GM19025 (cell line): ENCODE results near the gene SLC35B2.
A peak's percentile ranks its signal among the peaks of the same experiment; 100 is the strongest.

Experiments
- ATAC-seq: cut with Tn5 transposase; IDR thresholded peaks from one replicate; pipeline ENCODE4 v1.9.1; 2021; ENCODE audit warnings: mild to moderate bottlenecking, low read depth, moderate library complexity; ENCODE audit not compliant: unreplicated experiment

Gene SLC35B2

DNA sequence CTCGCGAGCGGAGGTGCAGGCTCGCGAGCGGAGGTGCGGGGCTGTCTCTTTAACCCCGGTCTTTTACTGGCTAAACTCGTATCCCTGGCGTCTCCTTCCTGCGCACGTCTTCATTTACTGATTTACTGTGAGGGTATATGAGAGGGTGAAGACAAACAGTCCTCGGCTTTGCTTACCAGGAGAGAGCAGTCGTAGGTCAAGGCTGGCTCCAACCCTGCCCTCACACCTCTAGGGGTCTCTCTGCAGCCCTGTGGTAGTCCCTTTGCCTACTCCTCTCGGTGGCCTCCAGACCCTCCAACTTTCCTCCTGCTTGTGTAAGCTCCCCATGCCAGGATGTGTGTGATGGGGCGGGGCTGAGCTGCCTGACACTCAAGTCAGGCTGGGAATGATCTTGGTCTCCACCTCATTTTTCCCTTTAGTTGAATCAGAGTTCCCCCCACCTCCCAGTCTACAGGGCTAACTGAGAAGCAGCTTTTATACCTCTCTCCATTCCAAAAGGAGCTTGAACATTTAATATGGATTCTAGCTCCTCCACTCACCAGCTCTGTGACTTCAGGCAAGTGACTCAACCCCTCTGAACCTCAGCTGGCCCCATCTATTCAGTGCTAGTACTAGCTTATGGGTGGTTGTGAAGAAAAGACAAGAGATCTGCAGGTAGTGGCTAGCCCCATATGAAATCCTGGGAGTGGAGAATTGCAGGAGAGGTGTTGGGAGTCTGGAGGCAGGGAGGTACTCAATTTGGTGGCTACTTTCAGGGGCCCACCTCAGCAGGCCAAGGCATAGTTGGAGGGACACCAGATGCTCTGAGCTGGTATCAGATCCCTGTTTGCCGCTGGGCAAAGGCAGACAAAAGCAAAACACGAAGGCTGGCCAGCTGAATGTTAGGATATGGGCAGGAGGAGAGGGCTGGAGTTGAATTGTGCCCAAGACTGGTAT, 33.0 kb downstream of the SLC35B2 start:
- ATAC-seq, result no peak

DNA sequence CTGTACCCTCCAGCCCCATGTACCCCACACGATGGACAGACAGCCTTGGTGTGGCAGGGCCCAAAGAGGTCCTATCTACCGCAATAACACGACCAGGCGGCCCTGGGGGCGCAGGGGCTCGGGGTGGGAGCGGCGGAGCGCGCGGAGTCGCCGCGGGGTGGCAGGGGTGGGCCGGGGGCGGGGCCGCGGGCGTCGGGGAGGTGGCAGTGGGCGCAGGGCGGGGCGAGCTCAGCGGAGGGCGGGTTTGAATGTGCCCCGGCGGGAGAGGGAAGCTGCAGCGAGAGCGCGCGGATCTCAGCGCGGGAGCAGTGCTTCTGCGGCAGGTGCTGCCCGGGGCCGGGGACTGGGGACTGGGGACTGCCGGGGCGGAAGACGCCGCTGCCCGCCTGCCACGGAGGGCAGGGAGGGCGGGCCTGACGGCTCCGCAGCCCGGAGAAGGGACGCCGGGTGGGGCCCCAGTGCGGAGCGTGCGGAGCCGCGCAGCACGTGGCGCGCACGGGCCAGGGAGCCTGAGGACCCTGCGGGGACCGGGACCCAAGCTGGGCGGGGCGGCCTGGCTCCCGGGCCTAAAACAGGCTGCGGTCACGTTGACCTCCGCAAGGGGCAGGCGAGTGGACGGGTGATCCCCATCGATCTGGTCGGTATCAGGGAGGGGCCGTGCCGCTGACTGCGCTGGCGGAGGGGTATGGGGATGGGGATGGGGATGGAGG, 33.9 kb downstream of the SLC35B2 start, which contains the start of gene SLC29A1:
SLC29A1 (plus strand) TSS at position 277 of the 710 bp plus-strand sequence. CDS start 3,719 bp downstream, outside the sequence.
- peak; percentile 53 for ATAC-seq

DNA sequence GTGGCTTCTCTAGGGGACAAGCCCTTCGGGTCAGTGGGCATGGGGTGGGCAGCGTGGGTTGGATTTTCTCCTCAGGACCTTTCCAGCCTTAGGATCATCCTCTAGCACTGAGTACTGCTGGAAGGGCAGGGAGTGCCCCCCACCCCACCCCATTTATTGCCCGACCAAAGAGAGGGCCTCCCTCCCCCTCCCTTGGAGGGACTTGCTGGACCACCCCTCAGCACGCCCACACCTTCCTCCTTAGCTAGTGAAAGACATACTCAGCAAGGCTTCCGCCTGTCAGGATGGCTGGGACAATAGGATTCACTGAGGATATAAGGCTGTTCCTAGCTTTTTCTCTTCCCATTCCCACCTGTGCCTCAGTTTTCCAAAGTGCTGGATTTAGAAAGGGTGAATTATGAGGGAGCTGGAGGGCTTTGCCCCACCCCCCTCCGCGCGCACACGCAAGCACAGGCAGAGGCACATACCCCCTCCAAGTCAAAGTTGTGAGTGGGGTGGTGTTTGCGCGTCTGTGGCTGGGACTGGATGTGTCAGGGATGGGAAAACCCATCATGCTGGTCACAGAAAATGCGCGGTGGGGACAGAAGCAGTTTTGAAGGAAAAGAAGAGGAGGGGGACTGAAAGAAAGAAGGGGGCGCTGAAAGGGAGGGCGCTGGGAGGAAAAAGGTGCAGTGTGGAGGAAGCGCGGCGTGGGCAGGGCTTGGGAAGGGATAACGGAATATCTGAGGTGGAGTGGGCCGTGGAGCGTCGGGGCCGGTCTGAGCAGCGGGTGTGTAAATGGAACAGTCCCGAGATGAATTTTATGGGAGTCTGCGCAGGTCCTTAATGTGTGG, 34.6 kb downstream of the SLC35B2 start:
- peak; percentile 1 for ATAC-seq

DNA sequence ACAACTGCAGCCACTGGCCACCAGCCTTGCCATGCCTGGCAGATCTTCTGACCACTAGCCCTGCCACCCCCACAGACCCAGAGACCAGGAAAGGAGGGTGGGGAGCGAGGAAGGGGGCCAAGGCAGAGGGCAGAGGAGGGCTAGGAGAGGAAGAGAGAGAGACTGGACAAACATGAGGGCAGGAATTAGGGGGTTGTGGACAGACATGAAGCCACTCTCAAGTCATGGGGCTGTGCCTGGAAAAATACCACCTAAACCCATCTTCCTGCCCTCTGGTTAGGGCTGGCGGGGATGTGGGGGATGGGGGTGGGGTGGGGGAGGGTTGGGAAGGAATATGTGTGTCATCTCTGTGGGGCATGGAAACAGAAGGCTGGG, 35.4 kb downstream of the SLC35B2 start:
- ATAC-seq, result no peak

DNA sequence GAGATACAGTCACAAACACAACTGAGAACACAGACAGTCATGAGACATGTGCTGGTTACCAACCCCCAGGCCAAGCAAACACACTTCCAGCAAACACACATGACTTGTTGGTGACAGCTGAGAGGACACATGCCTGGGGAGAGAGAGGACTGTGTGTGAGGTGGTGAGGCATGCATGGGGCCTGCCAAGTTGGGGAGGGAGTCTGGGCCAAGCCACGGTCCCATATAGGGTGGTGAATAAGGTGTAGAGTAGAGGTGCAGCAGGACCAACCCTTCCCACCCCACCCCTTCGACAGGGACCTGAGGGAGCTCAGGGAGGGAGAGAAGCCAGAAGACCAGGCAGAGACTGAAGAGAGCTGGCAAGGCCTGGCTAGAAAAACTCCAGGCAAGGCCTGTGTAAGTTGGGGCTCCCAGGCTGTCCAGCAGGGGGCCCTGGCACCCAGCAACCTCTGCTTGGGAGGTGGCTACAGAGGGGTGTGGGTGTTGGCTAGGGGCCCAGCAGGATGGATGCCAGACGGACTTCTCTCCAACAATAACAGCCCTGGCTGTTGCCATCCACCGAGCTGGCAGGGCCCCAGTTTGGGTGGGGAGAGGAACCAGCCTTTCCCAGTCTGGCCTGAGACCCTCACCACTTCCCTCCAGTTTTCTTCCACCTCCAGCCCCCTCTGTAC, 35.9 kb downstream of the SLC35B2 start:
- peak; percentile 36 for ATAC-seq

DNA sequence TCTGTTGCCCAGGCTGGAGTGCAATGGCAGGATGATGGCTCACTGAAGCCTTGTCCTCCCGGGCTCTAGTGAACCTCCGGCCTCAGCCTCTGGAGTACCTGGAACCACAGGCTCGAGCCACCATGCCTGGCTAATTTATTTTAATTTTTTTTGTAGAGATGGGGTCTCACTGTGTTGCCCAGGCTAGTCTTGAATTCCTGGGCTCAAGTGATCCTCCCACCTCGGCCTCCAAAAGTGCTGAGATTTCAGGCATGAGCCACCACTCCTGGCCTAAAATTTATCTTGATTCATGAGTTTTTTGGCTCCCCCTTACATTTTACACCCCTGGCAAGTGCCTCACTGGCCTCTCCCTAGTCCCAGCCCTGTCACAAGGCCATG, 36.4 kb downstream of the SLC35B2 start:
- ATAC-seq, result no peak

DNA sequence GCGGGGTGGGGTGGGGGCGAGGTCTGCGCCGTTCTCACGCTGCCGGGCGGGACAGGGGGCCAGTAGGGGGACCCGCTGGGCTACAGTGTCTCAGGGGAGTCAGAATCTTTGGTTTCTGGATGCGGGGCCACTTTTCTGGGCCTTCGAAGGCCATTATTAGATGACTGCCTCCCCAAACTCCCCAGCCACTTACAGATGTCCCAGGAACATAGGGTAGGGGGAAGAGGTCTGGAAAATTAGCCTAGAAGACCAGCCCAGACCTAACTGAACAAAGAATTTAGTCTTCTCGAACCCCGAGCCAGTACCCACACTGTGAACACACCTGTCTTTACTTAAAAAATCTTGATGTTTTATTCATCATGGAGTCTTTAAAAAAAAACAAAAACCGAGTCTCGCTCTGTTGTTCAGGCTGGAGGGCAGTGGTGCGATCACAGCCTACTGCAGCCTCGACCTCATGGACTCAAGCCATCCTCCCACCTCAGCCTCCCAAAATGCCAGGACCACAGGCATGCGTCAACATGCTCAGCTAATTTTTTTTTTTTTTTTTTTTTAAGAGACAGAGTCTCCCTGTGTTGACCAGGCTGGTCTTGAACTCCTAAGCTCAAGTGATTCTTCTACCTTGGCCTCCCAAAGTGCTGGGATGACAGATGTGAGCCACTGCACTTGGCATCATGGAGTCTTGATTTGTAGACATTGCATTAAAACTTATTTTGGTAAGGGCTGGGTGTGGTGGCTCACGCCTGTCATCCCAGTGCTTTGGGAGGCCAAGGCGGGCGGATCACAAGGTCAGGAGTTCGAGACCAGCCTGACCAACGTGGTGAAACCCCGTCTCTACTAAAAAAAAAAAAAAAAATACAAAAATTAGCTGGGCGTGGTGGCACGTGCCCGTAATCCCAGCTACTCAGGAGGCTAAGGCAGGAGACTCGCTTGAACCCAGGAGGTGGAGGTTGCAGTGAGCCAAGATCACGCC, 37.2 kb downstream of the SLC35B2 start:
- no peak for ATAC-seq

DNA sequence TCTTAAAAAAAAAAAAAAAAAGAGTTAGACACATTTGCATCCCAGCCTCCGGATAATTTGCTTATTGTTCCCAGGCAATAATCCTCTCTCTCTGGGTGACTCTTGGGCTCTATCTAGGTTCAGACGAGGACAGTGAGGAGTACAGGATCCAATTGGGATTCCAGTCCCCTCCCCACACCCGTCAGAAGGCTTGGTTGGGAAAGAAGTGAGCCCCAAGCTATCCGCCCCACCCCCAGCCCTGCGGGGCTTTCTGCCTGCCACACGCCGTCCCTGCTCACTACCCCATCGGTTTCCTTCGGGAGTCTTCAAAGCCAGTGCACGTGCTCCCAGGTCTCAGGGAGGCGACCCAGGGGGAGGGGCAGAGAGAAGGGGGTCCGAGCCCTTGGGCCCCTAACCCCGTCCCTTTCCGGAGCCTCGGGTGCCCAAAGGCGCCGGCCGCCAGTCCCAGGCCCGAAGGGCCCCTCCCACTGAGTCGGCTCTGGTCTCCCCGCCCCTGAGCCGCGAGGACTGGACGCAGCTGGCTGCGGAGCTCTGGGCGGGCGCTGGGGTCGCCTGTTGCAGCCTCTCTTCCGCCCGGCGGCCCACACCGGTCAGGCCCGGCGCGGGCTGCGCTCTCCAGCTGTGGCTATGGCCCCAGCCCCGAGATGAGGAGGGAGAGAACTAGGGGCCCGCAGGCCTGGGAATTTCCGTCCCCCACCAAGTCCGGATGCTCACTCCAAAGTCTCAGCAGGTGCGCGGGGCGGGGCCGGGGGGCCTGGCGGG, 38.1 kb downstream of the SLC35B2 start:
- peak; percentile 61 for ATAC-seq

DNA sequence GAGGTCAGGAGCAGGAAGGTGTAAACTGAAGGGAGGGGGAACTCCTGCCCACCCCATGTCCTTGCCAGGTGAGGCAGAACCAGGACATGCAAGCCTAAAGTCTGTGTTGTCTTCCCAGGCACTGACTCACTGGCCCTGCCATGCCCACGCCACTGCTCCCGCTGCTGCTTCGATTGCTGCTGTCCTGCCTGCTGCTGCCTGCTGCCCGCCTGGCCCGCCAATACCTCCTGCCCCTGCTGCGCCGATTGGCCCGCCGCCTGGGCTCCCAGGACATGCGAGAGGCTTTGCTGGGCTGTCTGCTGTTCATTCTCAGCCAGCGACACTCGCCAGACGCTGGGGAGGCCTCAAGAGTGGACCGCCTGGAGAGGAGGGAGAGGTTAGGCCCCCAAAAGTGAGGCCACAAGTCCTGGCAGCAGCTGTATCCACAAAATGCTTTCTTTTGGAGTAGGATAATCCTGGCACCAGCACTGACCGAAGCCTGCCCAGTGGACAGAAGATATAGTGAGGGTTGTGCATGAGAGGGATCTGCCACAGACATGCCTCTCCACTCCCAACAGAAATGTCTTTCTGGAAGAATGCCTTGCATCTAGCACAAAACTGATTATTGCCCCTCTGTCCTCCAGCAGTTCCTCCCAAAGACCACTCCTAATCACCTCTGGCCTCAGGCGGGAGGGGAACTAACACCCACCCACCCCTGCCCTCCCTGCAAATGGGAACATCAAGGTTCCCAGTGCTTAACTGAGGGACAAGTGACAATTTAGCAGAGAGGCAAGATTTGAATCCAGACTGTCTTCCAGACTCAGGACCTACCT, 39.8 kb downstream of the SLC35B2 start:
- ATAC-seq, result no peak

DNA sequence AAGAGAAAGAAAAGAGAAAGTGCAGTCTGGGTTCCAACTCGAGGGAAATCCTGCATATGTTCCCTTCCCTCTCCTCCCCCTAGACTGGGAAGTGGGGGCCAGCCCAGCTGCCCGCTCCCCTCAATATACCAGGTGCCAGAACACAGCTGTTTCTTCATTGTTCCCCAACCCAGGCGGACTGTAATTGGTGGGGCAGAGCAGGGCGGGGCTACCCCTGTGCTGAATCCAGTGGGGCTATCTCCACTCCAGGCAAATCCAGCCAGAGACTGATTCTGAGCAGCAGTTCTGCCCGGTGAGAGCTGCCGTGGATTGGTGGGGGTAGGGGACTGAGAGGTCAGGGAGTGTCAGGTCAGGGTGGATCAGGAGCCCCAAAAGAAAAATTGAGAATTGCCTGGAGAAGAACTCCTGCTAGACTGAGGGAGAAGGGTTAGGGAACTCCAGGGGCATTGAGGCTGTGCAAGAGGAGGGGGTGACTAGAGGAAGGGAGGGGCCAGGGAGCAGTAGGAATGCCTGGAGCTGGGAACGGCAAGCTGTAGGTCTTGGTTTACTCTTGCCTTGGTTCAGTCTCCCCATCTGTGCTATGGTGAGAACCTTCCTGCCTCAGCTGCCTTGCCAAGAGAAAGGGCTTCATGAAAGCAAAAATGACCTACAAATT, 40.5 kb downstream of the SLC35B2 start, which contains the start of gene MYMX:
MYMX (plus strand) TSS at position 250 of the 655 bp plus-strand sequence. CDS start 546 bp downstream, outside the sequence.
- no peak for ATAC-seq

DNA sequence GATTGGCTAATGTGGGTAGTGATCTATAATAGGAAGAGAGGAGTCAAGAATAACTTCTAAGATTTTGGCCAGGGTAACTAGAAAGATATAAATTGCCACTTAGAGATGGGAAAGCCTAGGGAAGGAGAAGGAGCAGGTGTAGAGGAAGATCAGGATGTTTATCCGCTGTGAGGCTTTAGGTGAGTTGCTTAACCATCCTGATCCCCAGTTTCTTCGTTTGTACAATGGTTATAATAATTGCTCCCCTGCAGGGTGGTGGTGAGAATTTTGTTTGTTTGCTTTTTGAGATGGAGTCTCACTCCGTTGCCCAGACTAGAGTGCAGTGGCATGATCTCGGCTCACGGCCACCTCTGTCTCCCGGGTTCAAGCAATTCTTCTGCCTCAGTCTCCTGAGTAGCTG, 43.0 kb downstream of the SLC35B2 start:
- no peak for ATAC-seq

DNA sequence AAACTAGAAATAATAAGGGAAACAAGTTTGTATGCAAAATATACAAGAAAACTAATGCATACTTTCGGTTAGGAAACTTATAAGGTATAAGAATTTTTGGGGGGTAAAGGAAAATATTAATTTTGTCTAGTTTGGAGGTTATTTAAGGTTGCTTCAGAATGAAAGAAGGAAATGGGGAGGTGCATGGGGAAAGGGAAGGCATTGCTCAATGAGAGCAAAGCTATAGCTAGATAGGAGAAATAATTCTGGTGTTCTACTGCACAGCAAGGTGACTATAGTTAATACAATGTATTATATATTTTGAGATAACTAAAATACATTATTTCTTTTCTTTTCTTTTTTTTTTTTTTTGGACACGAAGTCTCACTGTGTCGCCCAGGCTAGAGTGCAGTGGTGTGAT, 46.0 kb downstream of the SLC35B2 start:
- ATAC-seq, result no peak

DNA sequence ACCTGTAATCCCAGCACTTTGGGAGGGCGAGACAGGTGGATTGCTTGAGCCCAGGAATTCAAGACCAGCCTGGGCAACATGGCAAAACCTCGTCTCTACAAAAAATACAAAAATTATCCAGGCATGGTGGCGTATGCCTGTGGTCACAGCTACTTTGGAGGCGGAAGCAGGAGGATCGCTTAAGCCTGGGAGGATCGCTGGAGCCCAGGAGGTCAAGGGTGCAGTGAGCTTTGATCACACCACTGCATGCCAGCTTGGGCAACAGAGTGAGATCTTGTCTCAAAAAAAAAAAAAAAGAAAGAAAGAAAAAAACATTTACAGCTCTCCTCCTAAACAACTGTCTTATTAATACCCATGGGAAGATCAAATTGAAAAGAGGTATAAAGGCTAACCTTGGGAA, 49.4 kb downstream of the SLC35B2 start:
- no peak for ATAC-seq
